ENCODE results near the gene VAV2. TPM values are rescaled to one million over a fixed set of nuclear protein-coding genes. Genes with fewer than 3 reads are reported as not detected.

VAV2 gene
- total RNA-seq, 6 experiments from 2014 or later, result 17.6 to 24.5 (median 21.7) TPM

DNA sequence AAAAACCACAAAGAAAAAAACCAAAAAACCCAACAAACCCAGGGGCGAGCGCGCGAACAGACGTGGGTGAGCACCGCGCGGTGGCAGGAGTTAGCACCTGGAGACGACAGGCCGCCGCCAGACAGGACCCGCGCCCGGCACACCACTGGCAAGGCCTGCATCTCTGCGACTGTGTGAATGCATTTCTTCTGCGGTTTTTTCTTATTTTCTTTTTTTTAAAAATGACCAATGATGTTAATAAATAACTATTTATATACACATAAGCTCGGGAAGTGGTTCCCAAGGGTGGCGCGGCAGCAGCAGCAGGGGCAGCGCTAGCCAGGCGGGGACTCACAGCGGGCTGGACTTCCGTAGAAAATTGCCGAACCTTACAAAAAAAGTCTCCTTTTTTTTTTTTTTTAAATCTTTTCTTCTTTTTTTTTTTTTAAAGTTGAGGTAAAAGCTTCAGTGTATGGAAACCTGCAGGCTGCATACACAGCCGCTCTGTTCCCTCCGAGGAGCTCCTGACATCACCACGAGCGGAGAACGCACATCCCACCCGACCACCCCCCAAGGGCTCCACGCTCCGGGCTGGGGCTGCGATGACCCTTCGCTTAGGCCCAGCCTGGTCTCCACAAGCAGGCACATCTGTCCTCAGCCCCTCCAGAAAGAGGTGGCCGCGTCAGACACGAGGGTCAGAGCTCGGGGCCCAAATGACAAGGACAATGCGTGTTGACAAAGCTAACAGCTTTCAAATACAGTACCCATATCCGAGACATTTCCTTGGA, 40.5 kb upstream of the VAV2 start:
- H3K27me3 Mint-ChIP-seq (ENCODE audit: insufficient read depth), result peaks cover 2% of the 10 kb centered on the region; the same call in 1 of the 2 replicates
- DNase-seq, result no peak
- H3K4me1 Mint-ChIP-seq (ENCODE audit: low read depth), result no peaks in the 10 kb centered on the region
- H3K36me3 Mint-ChIP-seq (ENCODE audit: low read depth), result peaks cover 21% of the 10 kb centered on the region
- TF ChIP-seq, protein P1, sequence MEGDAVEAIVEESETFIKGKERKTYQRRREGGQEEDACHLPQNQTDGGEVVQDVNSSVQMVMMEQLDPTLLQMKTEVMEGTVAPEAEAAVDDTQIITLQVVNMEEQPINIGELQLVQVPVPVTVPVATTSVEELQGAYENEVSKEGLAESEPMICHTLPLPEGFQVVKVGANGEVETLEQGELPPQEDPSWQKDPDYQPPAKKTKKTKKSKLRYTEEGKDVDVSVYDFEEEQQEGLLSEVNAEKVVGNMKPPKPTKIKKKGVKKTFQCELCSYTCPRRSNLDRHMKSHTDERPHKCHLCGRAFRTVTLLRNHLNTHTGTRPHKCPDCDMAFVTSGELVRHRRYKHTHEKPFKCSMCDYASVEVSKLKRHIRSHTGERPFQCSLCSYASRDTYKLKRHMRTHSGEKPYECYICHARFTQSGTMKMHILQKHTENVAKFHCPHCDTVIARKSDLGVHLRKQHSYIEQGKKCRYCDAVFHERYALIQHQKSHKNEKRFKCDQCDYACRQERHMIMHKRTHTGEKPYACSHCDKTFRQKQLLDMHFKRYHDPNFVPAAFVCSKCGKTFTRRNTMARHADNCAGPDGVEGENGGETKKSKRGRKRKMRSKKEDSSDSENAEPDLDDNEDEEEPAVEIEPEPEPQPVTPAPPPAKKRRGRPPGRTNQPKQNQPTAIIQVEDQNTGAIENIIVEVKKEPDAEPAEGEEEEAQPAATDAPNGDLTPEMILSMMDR (IDR thresholded peaks at IDR 0.05), result no peak
- H3K9me3 Mint-ChIP-seq, result no peaks in the 10 kb centered on the region
- no peak overlapping the region for H3K4me3 Mint-ChIP-seq
- no peak overlapping the region for H3K27ac Mint-ChIP-seq

DNA sequence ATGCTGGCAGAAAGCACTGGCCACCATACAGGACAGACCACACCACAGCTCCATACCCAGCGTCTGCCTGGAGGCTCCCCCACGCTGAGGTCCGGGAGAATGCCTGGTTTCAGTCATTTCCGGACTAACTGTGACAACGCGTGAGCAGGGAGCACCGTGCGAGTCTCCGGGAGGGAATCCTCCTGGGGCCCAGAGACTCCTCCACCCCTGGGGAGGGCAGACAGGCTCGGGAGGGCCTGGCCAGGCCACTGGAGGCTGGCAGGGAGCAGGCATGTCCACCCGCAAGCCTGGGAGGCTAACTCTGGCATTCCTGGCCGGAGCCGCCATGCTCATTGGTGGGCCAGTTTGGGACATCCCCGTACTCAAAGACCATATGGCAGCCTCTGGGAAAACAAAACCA, 39.7 kb upstream of the VAV2 start:
- Mint-ChIP-seq H3K4me1 (ENCODE audit: low read depth) (peaks cover 3% of the 10 kb centered on the region; the same call in 1 of the 2 replicates), H3K4me3 (no peak overlapping the region), H3K27me3 (ENCODE audit: insufficient read depth) (peaks cover 2% of the 10 kb centered on the region; the same call in 1 of the 2 replicates), H3K36me3 (ENCODE audit: low read depth) (peaks cover 26% of the 10 kb centered on the region), H3K27ac (no peak overlapping the region), H3K9me3 (no peaks in the 10 kb centered on the region)
- TF ChIP-seq, protein P1 (IDR thresholded peaks at IDR 0.05), result no peak
- no peak for DNase-seq

DNA sequence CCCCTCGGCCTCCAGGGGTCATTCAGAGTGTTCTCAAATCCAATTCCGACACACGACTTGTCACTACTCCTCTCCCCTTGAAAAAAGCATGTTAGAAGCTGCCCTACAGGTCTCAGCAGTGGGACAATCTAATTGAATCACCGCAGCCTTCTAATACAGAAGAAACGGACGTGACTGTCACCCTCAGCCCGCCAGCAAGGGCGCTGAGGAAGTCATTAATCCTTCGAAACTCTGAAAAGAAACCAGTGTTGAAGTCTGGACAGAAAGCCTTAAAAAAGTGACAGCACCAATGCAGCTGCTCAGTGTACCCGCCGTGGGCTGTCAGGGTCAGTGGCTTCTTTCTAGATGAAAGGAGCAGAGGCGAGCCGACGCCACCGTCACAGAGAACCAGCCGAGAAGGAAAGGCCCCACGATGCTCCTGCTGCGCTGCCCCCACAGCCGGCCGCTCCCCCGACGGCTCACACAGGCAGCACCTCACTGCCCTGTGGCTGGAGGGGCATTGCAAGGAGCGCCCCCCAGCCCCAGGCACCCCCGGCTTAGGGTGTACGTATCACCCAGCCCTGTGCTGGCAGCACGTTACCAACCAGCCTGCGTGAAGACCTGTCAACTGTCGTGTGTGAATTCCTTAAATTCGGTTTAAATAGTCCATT, 38.8 kb upstream of the VAV2 start:
- no peak overlapping the region for H3K4me3 Mint-ChIP-seq
- peaks cover 22% of the 10 kb centered on the region for H3K36me3 Mint-ChIP-seq (ENCODE audit: low read depth)
- no peak overlapping the region for H3K27ac Mint-ChIP-seq
- peaks cover 2% of the 10 kb centered on the region; the same call in 1 of the 2 replicates for H3K27me3 Mint-ChIP-seq (ENCODE audit: insufficient read depth)
- TF ChIP-seq, protein P1 (IDR thresholded peaks at IDR 0.05), result no peak
- peaks cover 11% of the 10 kb centered on the region; the same call in 1 of the 2 replicates for H3K4me1 Mint-ChIP-seq (ENCODE audit: low read depth)
- no peak for DNase-seq
- no peaks in the 10 kb centered on the region for H3K9me3 Mint-ChIP-seq

DNA sequence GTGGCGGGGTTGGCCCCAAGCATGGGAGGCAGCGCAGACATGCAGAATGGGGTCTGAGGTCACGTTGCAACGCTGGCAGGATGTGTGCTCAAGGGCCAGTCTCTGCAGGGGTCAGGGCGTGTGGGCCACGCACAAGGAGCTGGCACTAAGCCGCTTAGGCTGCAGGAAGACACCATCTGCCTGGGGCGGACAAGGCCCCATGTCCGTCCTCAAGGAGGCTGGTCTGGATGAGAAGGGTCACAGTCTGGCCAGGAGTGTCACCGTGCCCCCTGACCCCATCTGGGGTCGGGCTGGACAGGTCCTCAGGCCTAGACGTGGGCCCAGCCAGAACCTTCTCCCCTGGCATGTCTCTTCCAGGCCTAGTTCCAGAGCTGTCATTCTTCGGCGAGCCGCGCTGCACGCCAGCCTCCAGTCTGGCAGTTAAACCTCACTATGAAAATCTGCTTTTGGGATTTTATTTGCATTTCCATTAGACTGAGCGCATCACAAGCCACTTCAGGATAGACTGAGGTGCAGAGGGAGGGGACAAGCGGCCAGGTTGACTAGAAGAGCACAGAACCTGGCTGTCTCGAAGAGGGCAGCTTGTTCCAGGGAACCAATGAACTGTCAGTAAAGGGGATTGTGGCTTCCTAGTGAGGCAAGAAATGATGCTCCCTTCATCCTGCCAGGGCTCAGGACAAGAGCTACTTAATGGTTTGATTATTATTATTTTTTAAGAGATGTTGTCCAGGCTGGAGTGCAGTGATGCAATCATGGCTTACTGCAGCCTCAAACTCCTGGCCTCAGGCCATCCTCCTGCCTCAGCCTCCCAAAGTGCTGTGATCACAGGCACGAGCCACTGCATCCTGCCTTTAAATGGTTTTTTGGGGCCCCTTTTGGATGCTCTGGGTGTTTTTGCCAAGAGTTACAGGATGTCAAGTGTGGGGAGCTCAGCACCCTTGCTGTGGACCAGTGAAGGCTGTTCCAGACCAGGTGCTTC, 37.4 kb upstream of the VAV2 start:
- no peak overlapping the region for H3K4me3 Mint-ChIP-seq
- DNase-seq, result no peak
- H3K27me3 Mint-ChIP-seq (ENCODE audit: insufficient read depth), result no peaks in the 10 kb centered on the region
- H3K36me3 Mint-ChIP-seq (ENCODE audit: low read depth), result peaks cover 22% of the 10 kb centered on the region
- no peaks in the 10 kb centered on the region for H3K9me3 Mint-ChIP-seq
- TF ChIP-seq, protein P1 (IDR thresholded peaks at IDR 0.05), result no peak
- H3K4me1 Mint-ChIP-seq (ENCODE audit: low read depth), result peaks cover 13% of the 10 kb centered on the region
- no peak overlapping the region for H3K27ac Mint-ChIP-seq

DNA sequence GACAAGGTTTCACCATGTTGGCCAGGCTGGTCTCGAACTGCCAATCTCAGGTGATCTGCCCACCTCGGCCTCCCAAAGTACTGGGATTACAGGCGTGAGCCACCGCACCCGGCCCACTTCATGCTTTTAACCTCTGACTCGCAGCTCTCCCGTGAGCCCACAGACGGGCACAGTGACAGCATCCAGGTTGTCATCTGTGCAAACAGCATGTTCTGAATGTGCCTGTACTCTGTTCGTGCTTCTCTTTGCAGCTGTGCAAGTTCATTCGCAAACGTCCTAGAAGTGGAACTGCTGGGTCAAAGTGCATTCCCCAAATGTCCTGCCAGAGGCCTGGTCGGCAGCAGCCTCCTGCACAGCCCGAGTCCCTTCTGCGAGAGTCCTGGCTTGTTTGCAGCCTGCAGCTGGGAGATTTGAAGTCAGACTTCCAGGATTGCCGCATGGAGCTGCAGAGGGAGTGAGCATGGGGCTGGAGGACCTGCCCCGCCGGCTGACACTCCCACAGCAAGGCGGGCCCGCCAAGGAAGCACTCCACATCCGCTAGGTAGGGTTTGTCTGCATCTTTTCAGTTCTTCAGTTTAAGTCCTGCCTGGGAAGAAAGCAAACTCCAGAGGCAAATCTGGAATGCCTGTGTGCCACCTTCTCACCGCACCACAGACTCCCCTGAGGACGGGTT, 36.6 kb upstream of the VAV2 start:
- H3K9me3 Mint-ChIP-seq, result no peaks in the 10 kb centered on the region

More for the DNA sequence above, 36.6 kb upstream of the VAV2 start:
- Mint-ChIP-seq H3K4me1 (ENCODE audit: low read depth) (peaks cover 18% of the 10 kb centered on the region), H3K27me3 (ENCODE audit: insufficient read depth) (no peaks in the 10 kb centered on the region), H3K27ac (no peak overlapping the region), H3K36me3 (ENCODE audit: low read depth) (peaks cover 19% of the 10 kb centered on the region), H3K4me3 (no peak overlapping the region)
- DNase-seq, result no peak
- TF ChIP-seq, protein P1 (IDR thresholded peaks at IDR 0.05), result no peak
